MCF 10A (cell line): ENCODE measurements around the gene RAP1GDS1. TPM values are rescaled to one million over a fixed set of nuclear protein-coding genes. Genes with fewer than 3 reads are reported as not detected.
A peak's percentile ranks its signal among the peaks of the same experiment; 100 is the strongest.
"Not testable (repeated sequence)": the region's sequence is repeated elsewhere in the genome, so short reads cannot be mapped to it uniquely, and the experiment has no call there.

Source experiments
- BruUV-seq: library from RNA; stranded (reverse); fragments of 400-500 nt; replicated peaks from 2 replicates; lab custom pipeline; 2021; lab: Mats Ljungman, UMichigan
- CTCF ChIA-PET: fragments of 300-600 bp; sonication (Branson Sonifier 250); formaldehyde crosslinking; extraction: SDS; loops from one replicate; lab custom pipeline; 2021; ENCODE audit warnings: antibody characterized with exemption, inconsistent platforms; lab: Yijun Ruan, JAX
- POLR2A ChIA-PET: fragments of 300-600, 350-650 bp; sonication (Branson Sonifier 250); formaldehyde crosslinking; extraction: SDS; loops from one replicate; lab custom pipeline; 2020; ENCODE audit warnings: antibody characterized with exemption, inconsistent platforms; lab: Yijun Ruan, JAX
- DNase-seq: peaks from one replicate; pipeline ENCODE4 v3.0.0-alpha.2; 2018; ENCODE audit not compliant: unreplicated experiment
- H3K27ac Mint-ChIP-seq: one replicate; pipeline ENCODE4 v1.8.0; 2022; ENCODE audit warnings: mild to moderate bottlenecking, low read depth, mixed read lengths; ENCODE audit not compliant: unreplicated experiment
- H3K27me3 Mint-ChIP-seq: one replicate; pipeline ENCODE4 v1.8.0; 2022; ENCODE audit warnings: mixed read lengths; ENCODE audit not compliant: insufficient read depth, unreplicated experiment
- H3K36me3 Mint-ChIP-seq: one replicate; pipeline ENCODE4 v1.8.0; 2022; ENCODE audit warnings: mild to moderate bottlenecking, moderate library complexity, mixed read lengths; ENCODE audit not compliant: insufficient read depth, unreplicated experiment
- H3K4me1 Mint-ChIP-seq: one replicate; pipeline ENCODE4 v1.8.0; 2022; ENCODE audit warnings: mixed read lengths; ENCODE audit not compliant: insufficient read depth, unreplicated experiment
- H3K4me3 Mint-ChIP-seq: one replicate; pipeline ENCODE4 v1.8.0; 2022; ENCODE audit warnings: mild to moderate bottlenecking, moderate library complexity, mixed read lengths; ENCODE audit not compliant: unreplicated experiment
- H3K9me3 Mint-ChIP-seq: one replicate; pipeline ENCODE4 v1.8.0; 2022; ENCODE audit warnings: mixed read lengths; ENCODE audit not compliant: unreplicated experiment
- intact Hi-C: fragments of 100-400 bp; cut with micrococcal nuclease; formaldehyde crosslinking; loops from 2 replicates; pipeline ENCODE4 v1.14.1; 2022
- total RNA-seq: library from RNA; stranded (reverse); gene quantifications from 2 replicates; pipeline ENCODE4 v1.2.3, GENCODE V29; 2022
- TF ChIP-seq, protein P1 (sequence below): fragments of 200-600 bp; IDR thresholded peaks from one replicate; pipeline ENCODE4 v1.8.0; 2022; ENCODE audit warnings: antibody characterized with exemption, mild to moderate bottlenecking; ENCODE audit not compliant: unreplicated experiment

Gene RAP1GDS1
- total RNA-seq, 1 experiment from 2014 or later, result 68.9 TPM

DNA sequence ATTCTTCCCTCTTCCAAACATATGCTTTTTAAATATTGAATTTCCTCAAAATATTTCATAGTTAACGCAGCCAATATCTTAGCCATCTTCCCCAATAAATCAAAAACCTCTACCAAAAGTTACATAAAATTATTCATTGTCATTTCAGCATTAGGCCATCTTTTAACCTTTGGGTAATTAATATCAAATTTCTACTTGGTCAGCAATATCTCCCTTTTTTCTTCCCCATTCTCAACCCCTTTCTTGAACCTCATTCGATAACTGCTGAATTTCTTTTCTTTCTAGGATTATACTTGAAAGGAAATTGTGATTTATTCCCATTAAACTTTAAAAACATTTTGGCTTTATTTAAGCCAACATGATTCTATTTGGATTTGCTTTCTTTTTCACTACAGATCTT, 65.0 kb downstream of the RAP1GDS1 start:
- DNase-seq, result no peak
- no peak overlapping the region for H3K4me3 Mint-ChIP-seq
- TF ChIP-seq, protein P1, sequence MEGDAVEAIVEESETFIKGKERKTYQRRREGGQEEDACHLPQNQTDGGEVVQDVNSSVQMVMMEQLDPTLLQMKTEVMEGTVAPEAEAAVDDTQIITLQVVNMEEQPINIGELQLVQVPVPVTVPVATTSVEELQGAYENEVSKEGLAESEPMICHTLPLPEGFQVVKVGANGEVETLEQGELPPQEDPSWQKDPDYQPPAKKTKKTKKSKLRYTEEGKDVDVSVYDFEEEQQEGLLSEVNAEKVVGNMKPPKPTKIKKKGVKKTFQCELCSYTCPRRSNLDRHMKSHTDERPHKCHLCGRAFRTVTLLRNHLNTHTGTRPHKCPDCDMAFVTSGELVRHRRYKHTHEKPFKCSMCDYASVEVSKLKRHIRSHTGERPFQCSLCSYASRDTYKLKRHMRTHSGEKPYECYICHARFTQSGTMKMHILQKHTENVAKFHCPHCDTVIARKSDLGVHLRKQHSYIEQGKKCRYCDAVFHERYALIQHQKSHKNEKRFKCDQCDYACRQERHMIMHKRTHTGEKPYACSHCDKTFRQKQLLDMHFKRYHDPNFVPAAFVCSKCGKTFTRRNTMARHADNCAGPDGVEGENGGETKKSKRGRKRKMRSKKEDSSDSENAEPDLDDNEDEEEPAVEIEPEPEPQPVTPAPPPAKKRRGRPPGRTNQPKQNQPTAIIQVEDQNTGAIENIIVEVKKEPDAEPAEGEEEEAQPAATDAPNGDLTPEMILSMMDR, result no peak
- no peak overlapping the region for H3K27ac Mint-ChIP-seq
- CTCF ChIA-PET, result no interaction called here
- intact Hi-C loops, result no loop called here
- no TSS peak for BruUV-seq
- H3K4me1 Mint-ChIP-seq, result no peaks in the 10 kb centered on the region
- no peaks in the 10 kb centered on the region for H3K9me3 Mint-ChIP-seq
- H3K27me3 Mint-ChIP-seq, result no peaks in the 10 kb centered on the region
- no peaks in the 10 kb centered on the region for H3K36me3 Mint-ChIP-seq
- POLR2A ChIA-PET, result interaction anchor here (1.0 kb wide), 1 partner anchor 64 kb away, joined by 3 read pairs; no protein-coding TSS in a partner anchor

DNA sequence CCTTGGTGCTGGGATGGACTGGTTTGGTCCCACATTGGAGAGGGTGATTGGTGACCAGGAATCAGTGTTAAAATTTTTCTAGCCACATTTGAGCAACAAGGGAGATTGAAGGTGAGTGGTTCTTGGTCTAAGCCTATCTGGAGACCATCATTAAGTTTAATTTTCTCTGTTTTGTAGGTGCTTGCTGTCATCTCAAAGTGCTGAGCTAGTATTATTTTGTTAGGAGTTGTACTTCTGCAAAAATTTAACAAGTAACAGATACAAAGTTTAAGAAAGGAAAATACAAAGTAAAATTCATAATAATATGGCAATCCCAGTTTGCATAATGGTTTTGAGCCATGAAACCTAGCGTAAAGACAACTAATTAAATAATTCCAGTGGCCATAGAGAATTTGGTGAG, 66.5 kb downstream of the RAP1GDS1 start:
- H3K9me3 Mint-ChIP-seq, result peaks cover 8% of the 10 kb centered on the region
- CTCF ChIA-PET, result no interaction called here
- peak overlapping the region; percentile 42 for H3K27ac Mint-ChIP-seq
- TF ChIP-seq, protein P1, result no peak
- intact Hi-C loops, result no loop called here
- H3K4me3 Mint-ChIP-seq, result no peak overlapping the region
- H3K36me3 Mint-ChIP-seq, result no peaks in the 10 kb centered on the region
- POLR2A ChIA-PET, result interaction anchor here (0.6 kb wide), 2 partner anchors 77 to 601 kb away, joined by 3 read pairs; partner anchors contain the start of gene EIF4E
- no peak for DNase-seq
- no peaks in the 10 kb centered on the region for H3K4me1 Mint-ChIP-seq
- H3K27me3 Mint-ChIP-seq, result no peaks in the 10 kb centered on the region
- no TSS peak for BruUV-seq

DNA sequence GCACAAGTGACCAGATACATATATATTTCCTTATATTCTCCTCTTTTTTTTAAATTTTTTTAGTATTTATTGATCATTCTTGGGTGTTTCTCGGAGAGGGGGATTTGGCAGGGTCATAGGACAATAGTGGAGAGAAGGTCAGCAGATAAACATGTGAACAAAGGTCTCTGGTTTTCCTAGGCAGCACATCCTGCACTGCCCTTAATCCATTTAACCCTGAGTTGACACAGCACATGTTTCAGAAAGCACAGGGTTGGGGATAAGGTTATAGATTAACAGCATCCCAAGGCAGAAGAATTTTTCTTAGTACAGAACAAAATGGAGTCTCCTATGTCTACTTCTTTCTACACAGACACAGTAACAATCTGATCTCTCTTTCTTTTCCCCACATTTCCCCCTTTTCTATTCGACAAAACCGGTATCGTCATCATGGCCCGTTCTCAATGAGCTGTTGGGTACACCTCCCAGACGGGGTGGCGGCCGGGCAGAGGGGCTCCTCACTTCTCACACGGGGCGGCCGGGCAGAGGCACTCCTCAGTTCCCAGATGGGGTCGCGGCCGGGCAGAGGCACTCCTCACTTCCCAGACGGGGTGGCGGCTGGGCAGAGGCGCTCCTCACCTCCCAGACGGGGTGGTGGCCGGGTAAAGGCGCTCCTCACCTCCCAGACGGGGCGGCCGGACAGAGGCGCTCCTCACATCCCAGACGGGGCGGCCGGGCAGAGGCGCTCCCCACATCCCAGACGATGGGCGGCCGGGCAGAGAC, 68.9 kb downstream of the RAP1GDS1 start:
- intact Hi-C loops, POLR2A ChIA-PET, H3K36me3 Mint-ChIP-seq: not testable (repeated sequence)

DNA sequence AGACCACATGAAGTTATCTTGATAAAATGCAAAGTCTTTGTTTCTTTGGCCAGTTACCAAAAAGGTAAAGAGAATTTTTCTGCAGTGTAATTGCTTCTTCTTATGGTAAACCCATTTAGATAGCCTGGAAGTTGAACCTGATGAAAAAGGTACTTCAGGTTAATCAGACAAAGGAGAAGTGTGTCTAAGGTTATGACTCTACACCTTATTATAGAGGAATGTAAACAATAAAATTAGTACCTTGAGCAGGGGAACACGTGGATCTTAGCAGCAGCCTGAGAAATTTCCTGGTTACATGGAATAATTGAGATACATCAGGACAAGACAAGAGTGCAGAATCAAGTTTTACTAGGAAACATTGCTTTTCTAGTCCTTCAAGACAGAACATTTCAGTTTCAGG, 70.8 kb downstream of the RAP1GDS1 start:
- TF ChIP-seq, protein P1, result no peak
- ChIA-PET CTCF (no interaction called here), POLR2A (interaction anchor here (1.1 kb wide), 1 partner anchor 24 kb away, joined by 3 read pairs; no protein-coding TSS in a partner anchor)
- peaks cover 9% of the 10 kb centered on the region for H3K9me3 Mint-ChIP-seq
- no peaks in the 10 kb centered on the region for H3K4me1 Mint-ChIP-seq
- intact Hi-C loops, result no loop called here
- DNase-seq, result no peak
- H3K27me3 Mint-ChIP-seq, result no peaks in the 10 kb centered on the region
- H3K4me3 Mint-ChIP-seq, result no peak overlapping the region
- no TSS peak for BruUV-seq
- H3K36me3 Mint-ChIP-seq, result peaks cover 6% of the 10 kb centered on the region
- no peak overlapping the region for H3K27ac Mint-ChIP-seq

More for the DNA sequence above, 68.9 kb downstream of the RAP1GDS1 start:
- H3K4me3 Mint-ChIP-seq, H3K4me1 Mint-ChIP-seq, H3K27me3 Mint-ChIP-seq, CTCF ChIA-PET, H3K27ac Mint-ChIP-seq, H3K9me3 Mint-ChIP-seq, DNase-seq, BruUV-seq: not testable (repeated sequence)
